Spleen (tissue), 7 donors: ENCODE measurements around the gene TTC24.

Experiments used
- CTCF ChIP-seq, 11 experiments: fragments of 200-600 bp in 7 of 11; fragments of 450-650 bp in 4 of 11; sonication (generic) in 4 of 11; IDR thresholded peaks in 8 of 11; conservative IDR thresholded peaks in 3 of 11; 1 replicate in 7 of 11; 2 replicates in 4 of 11; pipeline versions ENCODE4 v1.4.0 to v1.8.0; 2016 to 2021; ENCODE audit warnings: antibody characterized with exemption in 11 of 11, inconsistent platforms in 4 of 11, mild to moderate bottlenecking in 1 of 11
- POLR2A ChIP-seq, 3 donors: fragments of 450-650 bp; IDR thresholded peaks; one replicate each; pipeline ENCODE4 v1.5.1; 2017; ENCODE audit warnings: antibody characterized with exemption in 3 of 3, mild to moderate bottlenecking in 1 of 3
- POLR2AphosphoS5 ChIP-seq, 3 donors: sonication (generic); formaldehyde crosslinking; IDR thresholded peaks; one replicate each; pipeline ENCODE4 v1.5.1; 2017; ENCODE audit warnings: antibody characterized with exemption in 3 of 3
- donor health status: DM: no; HTN: no; CAD: no; lungs with moderate emphysema.
- donor health status: DM: no; HTN: no; CAD: no.
- donor health status: DM: no; HTN: no; CAD: no.

GRCh38 chr1:156608981-156609380 is 29.5 kb downstream of the TTC24 start:
- TF ChIP-seq POLR2A (IDR thresholded peaks at IDR 0.05), result no peak
- peak in 1 of 3 donors; percentile 7 for TF ChIP-seq POLR2AphosphoS5 (IDR thresholded peaks at IDR 0.05)
- peak in 10 of 11 experiments; percentile 36 to 69 (median 52) for TF ChIP-seq CTCF (IDR thresholded peaks at IDR 0.05 in 8 of 11, conservative IDR thresholded peaks at IDR 0.05 in 3 of 11)
